OCI-LY3 (cell line): Measurements from ENCODE around the gene SH2D3A.
"Not testable (repeated sequence)": the region's sequence is repeated elsewhere in the genome, so short reads cannot be mapped to it uniquely, and the experiment has no call there.

Experiments
- EZH2phosphoT487 ChIP-seq: fragments of 200-600 bp; shearing (Covaris generic); IDR thresholded peaks from 2 replicates; pipeline ENCODE4 v1.6.1; 2018; ENCODE audit warnings: antibody characterized with exemption, mixed run types, low read depth
- TF ChIP-seq, protein P1 (sequence below): fragments of 200-600, 300-600 bp; sonication (generic); IDR thresholded peaks from 2 replicates; pipeline ENCODE4 v1.5.1; 2014; ENCODE audit warnings: antibody characterized with exemption, low read length, low read depth

DNA sequence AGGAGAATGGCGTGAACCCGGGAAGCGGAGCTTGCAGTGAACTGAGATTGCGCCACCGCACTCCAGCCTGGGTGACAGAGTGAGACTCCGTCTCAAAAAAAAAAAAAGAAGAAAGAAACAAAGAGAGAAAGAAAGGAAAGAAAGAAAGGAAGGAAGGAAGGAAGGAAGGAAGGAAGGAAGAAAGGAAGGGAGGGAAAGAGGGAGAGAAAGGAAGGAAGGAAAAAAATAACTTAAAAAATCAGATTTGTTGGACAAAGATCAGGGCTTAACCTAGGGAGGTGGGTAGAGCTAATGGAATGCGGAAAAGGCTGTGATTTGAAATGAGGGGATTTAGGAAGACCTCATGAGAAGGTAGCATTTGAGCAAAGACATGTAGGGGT, 4.4 kb upstream of the SH2D3A start:
- TF ChIP-seq, protein P1, sequence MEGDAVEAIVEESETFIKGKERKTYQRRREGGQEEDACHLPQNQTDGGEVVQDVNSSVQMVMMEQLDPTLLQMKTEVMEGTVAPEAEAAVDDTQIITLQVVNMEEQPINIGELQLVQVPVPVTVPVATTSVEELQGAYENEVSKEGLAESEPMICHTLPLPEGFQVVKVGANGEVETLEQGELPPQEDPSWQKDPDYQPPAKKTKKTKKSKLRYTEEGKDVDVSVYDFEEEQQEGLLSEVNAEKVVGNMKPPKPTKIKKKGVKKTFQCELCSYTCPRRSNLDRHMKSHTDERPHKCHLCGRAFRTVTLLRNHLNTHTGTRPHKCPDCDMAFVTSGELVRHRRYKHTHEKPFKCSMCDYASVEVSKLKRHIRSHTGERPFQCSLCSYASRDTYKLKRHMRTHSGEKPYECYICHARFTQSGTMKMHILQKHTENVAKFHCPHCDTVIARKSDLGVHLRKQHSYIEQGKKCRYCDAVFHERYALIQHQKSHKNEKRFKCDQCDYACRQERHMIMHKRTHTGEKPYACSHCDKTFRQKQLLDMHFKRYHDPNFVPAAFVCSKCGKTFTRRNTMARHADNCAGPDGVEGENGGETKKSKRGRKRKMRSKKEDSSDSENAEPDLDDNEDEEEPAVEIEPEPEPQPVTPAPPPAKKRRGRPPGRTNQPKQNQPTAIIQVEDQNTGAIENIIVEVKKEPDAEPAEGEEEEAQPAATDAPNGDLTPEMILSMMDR = not testable (repeated sequence)
- not testable (repeated sequence) for TF ChIP-seq EZH2phosphoT487
